ENCODE results near the gene ULK4.

The ULK4 gene

GRCh38 chr3:41362638-41363559, 599.0 kb downstream of the ULK4 start:
- H3K4me3 ChIP-seq (ENCODE audit: severe bottlenecking): no peak overlapping the region
- DNase-seq (ENCODE audit: low spot score): no peak
- no peaks in the 10 kb centered on the region for H3K27me3 ChIP-seq (ENCODE audit: insufficient read depth, poor library complexity, severe bottlenecking)
- no peak for ATAC-seq (ENCODE audit: low read depth)
- no peak overlapping the region for H3K27ac ChIP-seq (ENCODE audit: poor library complexity, severe bottlenecking)
- H3K36me3 ChIP-seq (ENCODE audit: low read depth): no peaks in the 10 kb centered on the region
- no peak for TF ChIP-seq CTCF (IDR thresholded peaks at IDR 0.05; ENCODE audit: poor library complexity, severe bottlenecking)
- no peaks in the 10 kb centered on the region for H3K9me3 ChIP-seq (ENCODE audit: severe bottlenecking)
- no peaks in the 10 kb centered on the region for H3K4me1 ChIP-seq (ENCODE audit: insufficient read depth, poor library complexity, severe bottlenecking)

GRCh38 chr3:41357271-41357670, 604.6 kb downstream of the ULK4 start:
- Histone ChIP-seq H3K27me3 (ENCODE audit: insufficient read depth, poor library complexity, severe bottlenecking) (no peaks in the 10 kb centered on the region), H3K36me3 (ENCODE audit: low read depth) (no peaks in the 10 kb centered on the region), H3K9me3 (ENCODE audit: severe bottlenecking) (no peaks in the 10 kb centered on the region), H3K4me3 (ENCODE audit: severe bottlenecking) (no peak overlapping the region), H3K4me1 (ENCODE audit: insufficient read depth, poor library complexity, severe bottlenecking) (no peaks in the 10 kb centered on the region), H3K27ac (ENCODE audit: poor library complexity, severe bottlenecking) (no peak overlapping the region)
- DNase-seq (ENCODE audit: low spot score) (no peak), ATAC-seq (ENCODE audit: low read depth) (no peak)
- TF ChIP-seq CTCF (IDR thresholded peaks at IDR 0.05; ENCODE audit: poor library complexity, severe bottlenecking): no peak

- no peak for DNase-seq (ENCODE audit: low spot score)
- Histone ChIP-seq H3K27ac (ENCODE audit: poor library complexity, severe bottlenecking) (no peak overlapping the region), H3K4me3 (ENCODE audit: severe bottlenecking) (no peak overlapping the region), H3K36me3 (ENCODE audit: low read depth) (no peaks in the 10 kb centered on the region), H3K27me3 (ENCODE audit: insufficient read depth, poor library complexity, severe bottlenecking) (no peaks in the 10 kb centered on the region), H3K4me1 (ENCODE audit: insufficient read depth, poor library complexity, severe bottlenecking) (no peaks in the 10 kb centered on the region), H3K9me3 (ENCODE audit: severe bottlenecking) (no peaks in the 10 kb centered on the region)
- no peak for TF ChIP-seq CTCF (IDR thresholded peaks at IDR 0.05; ENCODE audit: poor library complexity, severe bottlenecking)
- ATAC-seq (ENCODE audit: low read depth): peak; percentile 61; the same call in 1 of the 3 replicates
Measured at GRCh38 chr3:41356775-41357174, 605.1 kb downstream of the ULK4 start.

- H3K27me3 ChIP-seq (ENCODE audit: insufficient read depth, poor library complexity, severe bottlenecking): no peaks in the 10 kb centered on the region
Measured at GRCh38 chr3:41352510-41352909, 609.4 kb downstream of the ULK4 start.

More at GRCh38 chr3:41352510-41352909, 609.4 kb downstream of the ULK4 start:
- no peak overlapping the region for H3K4me3 ChIP-seq (ENCODE audit: severe bottlenecking)
- DNase-seq (ENCODE audit: low spot score): no peak
- H3K27ac ChIP-seq (ENCODE audit: poor library complexity, severe bottlenecking): no peak overlapping the region
- H3K9me3 ChIP-seq (ENCODE audit: severe bottlenecking): no peaks in the 10 kb centered on the region
- H3K36me3 ChIP-seq (ENCODE audit: low read depth): no peaks in the 10 kb centered on the region
- no peaks in the 10 kb centered on the region for H3K4me1 ChIP-seq (ENCODE audit: insufficient read depth, poor library complexity, severe bottlenecking)
- no peak for TF ChIP-seq CTCF (IDR thresholded peaks at IDR 0.05; ENCODE audit: poor library complexity, severe bottlenecking)
- ATAC-seq (ENCODE audit: low read depth): no peak
